ENCODE results near the gene RERE. TPM values are rescaled to one million over a fixed set of nuclear protein-coding genes. Genes with fewer than 3 reads are reported as not detected.
"Not testable (repeated sequence)": the region's sequence is repeated elsewhere in the genome, so short reads cannot be mapped to it uniquely, and the experiment has no call there.

RERE gene
- total RNA-seq, 1 donor from 2014 or later = 46.5 TPM

- DNase-seq (ENCODE audit: low read depth in 2 of 2) = no peak
These were observed 296.9 kb downstream of the RERE start for GRCh38 chr1:8520483-8520966.

- DNase-seq (ENCODE audit: low read depth in 2 of 2) = no peak
These were observed 298.3 kb downstream of the RERE start for GRCh38 chr1:8519167-8519566.

DNA sequence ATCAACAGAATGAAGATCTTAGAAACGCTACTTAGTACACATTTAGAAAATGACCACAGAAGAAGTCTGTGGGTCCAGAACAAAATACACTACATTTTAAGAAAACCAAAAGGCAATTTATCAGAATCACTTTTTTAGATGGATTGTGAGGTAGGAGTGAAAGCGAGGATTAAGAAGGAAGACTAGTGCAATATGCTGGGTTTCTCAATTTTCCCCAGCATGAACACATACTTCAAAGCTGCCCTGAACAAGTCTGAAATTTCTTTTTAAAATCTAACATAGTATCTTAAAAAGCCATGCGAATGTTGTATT, 299.0 kb downstream of the RERE start:
- no peak for DNase-seq (ENCODE audit: low read depth in 2 of 2)

DNA sequence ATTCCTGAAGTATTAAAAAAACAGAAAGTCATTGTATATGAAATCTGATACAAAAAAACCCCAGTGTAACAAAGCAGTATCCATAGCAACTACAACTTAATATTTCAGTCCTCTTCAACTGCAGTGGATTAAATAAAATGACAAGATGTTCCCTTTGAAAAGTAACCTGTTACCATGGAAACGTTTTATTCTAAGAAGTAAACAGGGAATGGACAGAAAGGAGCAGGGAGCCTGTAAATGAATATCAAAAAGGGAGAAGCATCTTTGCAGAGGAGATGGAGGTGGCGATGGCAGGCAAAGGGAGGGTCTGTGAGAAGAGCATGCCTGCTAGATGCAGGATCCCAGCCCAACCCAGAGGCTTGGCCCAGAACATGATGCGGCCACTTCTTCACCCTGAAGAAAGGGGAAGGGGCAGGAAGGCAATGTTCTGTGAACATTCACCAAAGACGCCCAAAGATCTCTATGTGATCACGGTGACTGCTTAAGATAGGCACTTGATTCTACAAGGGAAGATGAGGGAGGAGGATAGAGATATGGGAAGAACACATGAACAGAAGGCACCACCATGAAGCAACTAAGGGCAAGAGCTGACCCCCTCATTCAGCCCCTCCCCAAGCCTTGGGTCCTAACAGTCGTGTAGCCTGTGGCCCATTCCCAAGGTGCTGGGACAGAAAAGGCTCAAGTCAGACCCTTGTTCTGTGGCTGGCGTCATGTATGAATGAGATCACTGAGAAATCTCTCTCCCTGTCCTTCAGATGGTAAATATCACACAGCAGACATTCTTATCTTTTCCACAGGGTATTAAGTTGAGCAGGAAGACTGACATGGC, 299.6 kb downstream of the RERE start:
- DNase-seq (ENCODE audit: low read depth in 2 of 2) = peak in 1 of 2 donors; percentile 59

DNA sequence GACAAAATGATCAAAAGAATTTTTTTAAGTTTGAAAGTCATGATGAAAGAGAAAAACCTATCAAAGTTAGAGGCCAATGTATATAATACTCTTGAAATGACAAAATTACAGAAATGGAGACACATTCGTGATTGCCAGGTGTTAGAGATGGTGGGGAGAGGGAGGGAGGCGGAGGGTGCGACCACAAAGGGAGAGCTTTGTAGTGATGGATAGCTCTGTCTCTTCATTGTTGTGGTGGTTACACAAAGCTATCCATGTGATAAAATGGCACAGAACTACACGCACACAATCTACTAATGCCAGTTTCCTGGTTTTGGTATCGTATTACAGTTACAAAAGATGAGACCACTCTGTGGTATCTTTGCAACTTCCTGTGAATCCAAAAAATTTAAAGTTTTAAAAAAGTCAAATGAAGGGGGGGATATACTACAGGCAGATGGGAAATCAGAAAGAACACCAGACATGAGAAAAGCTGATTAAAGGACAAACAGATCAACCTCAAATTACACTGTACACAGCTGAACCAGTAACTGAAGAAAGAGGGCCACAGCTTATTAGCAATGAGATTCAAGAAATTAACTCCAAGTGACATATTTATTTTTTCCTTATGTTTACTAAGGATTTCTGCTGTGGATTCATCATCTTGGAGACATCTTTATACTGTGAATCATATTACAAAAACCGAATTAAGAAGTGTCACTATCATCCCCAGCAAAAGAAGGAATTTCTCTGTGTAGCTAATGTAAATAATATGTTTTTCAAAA, 300.5 kb downstream of the RERE start:
- DNase-seq (ENCODE audit: low read depth in 2 of 2) = peak in 1 of 2 donors; percentile 28

DNA sequence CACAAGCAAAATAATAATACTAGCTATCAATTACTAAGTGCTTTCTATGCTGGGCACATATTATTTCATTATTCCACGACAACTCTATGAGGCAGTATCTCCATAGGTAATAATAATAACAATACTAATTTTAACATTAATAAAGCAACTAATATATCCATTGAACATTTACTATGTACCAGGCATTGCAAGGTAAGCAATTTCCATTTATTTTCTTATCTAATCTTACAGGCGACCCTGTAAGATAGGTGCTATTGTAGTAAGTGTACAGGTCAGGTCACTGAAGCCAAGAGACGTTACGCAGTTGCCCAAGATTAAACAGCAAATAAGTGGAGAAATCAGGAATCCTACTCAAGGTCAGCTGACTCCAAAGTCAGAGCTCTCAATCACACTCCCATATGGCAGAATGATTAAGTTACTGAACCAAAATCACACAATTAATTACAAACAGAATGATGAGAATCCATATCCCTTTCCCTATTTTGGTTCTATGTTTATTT, 301.1 kb downstream of the RERE start:
- DNase-seq (ENCODE audit: low read depth in 2 of 2) = no peak

- DNase-seq (ENCODE audit: low read depth in 2 of 2) = no peak
These were observed 304.9 kb downstream of the RERE start for GRCh38 chr1:8512504-8512903.

DNA sequence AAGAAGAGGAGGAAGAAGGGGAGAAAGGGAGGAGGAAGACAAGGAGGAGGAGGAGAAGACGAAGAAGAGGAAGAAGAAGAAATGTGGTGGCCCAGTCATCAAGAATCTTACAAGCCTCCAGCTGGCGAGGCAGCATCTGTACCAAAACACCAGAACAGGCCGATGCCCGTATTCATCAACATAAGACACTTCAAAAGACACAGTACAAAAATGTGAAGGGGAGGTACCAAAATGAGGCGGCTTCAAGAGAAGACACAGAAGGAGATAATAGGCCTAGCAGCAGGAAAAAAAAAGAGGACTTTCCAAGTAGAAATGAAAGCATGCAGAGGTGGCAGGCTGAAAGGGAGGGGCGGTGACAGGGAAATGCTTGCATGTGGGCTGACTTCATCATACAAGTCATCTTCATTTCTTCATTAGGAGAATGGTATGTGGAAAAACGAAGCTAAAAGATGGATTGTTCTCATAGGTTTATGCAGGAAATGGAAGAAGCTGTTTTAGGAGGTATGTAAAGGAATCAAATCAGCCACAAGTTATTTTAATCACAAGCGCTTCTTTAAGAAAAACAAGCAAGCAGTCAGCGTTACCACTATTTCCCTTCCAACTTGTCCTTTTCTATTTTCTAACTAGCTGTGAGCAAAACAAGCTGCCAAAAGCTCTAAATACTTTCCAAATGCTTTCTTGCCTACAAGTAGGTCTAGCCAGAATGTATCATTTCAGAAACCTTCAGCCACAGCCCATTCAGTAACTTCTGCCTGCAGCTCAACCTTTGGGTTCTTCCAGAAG, 307.2 kb downstream of the RERE start:
- DNase-seq (ENCODE audit: low read depth in 2 of 2) = peak in 1 of 2 donors; percentile 6

DNA sequence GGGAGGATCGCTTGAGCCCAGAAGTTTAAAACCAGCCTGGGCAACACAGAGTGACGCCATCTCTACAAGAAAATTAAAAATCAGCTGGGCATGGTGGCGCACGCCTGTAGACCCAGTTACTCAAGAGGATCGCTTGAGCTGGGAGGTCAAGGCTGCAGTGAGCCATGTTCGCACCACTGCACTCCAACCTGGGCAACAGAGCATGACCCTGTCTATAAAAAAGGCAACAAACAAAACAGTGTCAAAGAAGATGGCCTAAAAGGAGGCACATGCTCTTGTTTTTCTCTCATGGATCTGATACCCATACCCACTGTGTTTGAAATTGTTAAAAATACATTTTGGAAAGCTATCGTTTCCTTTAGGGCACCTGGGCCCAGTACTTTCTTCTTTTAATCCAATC, 307.9 kb downstream of the RERE start:
- no peak for DNase-seq (ENCODE audit: low read depth in 2 of 2)

- no peak for DNase-seq (ENCODE audit: low read depth in 2 of 2)
These were observed 310.3 kb downstream of the RERE start for GRCh38 chr1:8506995-8507615.

- no peak for DNase-seq (ENCODE audit: low read depth in 2 of 2)
These were observed 311.0 kb downstream of the RERE start for GRCh38 chr1:8506456-8506855.

DNA sequence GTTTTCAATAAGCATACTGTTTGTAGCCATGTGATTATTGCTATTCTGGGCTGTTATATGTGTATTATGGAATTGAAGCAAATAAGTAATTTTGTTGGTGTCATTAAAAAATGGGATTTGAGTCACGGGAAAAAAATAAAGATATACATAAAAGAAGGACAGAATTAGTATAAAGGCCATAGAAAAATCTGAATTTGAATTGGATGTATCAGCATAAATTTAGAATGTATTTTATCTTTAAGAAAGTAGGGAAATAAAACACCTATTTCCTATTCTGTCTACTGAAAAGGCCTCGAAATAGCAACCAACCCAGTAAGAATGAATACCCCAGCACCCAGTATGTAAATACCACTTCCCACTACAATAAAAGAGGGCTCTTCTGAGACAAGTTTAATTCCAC, 313.6 kb downstream of the RERE start:
- no peak for DNase-seq (ENCODE audit: low read depth in 2 of 2)

DNA sequence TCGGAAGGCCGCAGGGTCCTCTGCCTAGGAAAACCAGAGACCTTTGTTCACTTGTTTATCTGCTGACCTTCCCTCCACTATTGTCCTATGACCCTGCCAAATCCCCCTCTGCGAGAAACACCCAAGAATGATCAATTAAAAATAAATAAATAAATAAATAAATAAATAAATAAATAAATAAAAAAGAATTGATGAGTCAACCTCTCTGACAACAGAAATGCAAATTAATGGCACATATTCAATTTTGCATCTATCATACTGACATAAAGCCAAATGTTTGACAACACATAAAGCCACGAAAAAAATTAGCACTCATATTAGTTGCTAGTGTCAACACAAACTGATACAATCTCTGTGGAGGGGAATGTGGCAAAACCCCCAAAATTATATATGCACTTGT, 314.5 kb downstream of the RERE start:
- not testable (repeated sequence) for DNase-seq (ENCODE audit: low read depth in 2 of 2)

DNA sequence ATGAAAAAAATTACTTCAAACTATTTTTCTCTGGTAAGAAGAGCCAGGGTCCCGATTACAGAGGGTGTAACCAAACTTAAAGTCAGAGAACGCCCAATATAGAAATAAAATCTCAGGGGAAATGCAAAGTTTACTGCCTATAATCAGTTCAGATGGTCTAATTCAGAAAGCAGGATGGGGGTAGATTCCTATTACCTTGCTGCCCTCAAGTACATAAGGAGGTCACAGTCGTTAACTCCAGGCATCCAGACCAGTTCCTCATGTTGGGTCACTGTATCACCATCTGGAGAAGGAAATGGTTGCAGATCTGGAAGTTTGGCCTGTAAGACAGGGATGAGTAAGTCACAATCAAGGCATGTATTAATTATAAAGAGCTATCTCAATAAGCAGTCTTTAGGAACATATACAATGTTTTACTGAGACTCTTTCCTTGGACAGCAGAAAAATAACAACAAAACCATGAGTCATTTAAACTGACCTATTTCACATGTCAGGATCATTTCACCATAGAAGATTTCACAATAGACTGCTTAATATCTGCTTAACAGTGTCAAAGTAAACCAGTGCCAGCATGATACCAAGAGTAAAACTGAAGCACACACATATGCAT, 320.1 kb downstream of the RERE start:
- no peak for DNase-seq (ENCODE audit: low read depth in 2 of 2)

DNA sequence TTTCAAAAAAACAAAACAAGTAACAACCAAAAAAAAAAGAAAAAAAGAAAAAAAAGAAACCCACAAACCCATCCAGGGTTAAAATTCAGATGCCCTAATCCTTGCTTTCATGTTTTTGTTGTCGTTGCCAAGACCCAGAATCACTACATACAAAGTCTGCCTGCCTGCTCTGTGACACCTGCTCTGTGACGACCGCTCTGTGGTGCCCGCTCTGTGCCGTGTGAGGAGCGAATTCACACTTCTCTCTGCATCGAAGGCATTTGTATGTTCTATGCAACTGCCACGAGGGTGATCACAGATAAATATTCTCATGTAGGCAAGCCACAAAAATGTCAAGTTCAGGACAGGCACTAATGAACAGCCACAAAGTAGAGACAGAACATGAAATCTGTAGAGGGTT, 321.0 kb downstream of the RERE start:
- no peak for DNase-seq (ENCODE audit: low read depth in 2 of 2)

- no peak for DNase-seq (ENCODE audit: low read depth in 2 of 2)
These were observed 321.5 kb downstream of the RERE start for GRCh38 chr1:8495928-8496401.

GRCh38 chr1:8494681-8495080, 322.8 kb downstream of the RERE start:
- no peak for DNase-seq (ENCODE audit: low read depth in 2 of 2)

DNA sequence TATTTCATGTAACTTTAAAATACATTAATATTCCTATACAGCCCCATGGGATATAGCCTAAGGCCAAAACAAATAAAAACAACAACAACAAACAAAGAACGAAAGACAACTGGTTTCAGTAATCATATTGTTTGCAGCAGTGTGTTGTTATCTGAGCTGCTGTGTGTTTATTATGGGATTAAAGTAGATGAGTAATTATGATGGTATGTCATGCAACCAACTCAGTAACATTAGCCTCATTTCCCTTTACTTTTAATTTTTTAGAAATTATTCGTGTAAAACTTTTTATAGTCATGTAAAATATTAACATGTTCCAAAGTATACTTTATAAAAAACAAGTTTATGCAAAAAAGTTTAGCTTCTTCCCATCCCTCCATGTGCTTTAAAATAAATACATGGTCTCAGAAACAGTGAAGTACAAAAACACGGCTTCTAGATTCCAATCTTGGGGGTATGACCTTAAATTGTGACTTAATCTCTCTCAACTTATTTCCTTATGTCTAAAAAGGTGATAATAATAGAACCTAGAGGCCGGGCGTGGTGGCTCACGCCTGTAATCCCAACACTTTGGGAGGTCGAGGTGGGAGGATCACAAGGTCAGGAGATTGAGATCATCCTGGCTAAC, 323.4 kb downstream of the RERE start:
- no peak for DNase-seq (ENCODE audit: low read depth in 2 of 2)

- DNase-seq (ENCODE audit: low read depth in 2 of 2) = no peak
These were observed 330.2 kb downstream of the RERE start for GRCh38 chr1:8487249-8487648.

- no peak for DNase-seq (ENCODE audit: low read depth in 2 of 2)
These were observed 331.4 kb downstream of the RERE start for GRCh38 chr1:8486047-8486446.
